ENCODE data around the gene RASAL1. TPM values are rescaled to one million over a fixed set of nuclear protein-coding genes. Genes with fewer than 3 reads are reported as not detected.

Gene RASAL1
- total RNA-seq, 1 experiment from 2014 or later: 8.1 TPM

- peak; percentile 71; the same call in 1 of the 2 replicates for TF ChIP-seq USF1 (CRISPR knock-in tag; IDR thresholded peaks at IDR 0.05)
- peak; percentile 31; the same call in 1 of the 2 replicates for TF ChIP-seq E2F5 (CRISPR knock-in tag; IDR thresholded peaks at IDR 0.05)
- TF ChIP-seq GTF2I (CRISPR knock-in tag; conservative IDR thresholded peaks at IDR 0.05): no peak
- no peak for TF ChIP-seq NR3C1 (CRISPR knock-in tag; conservative IDR thresholded peaks at IDR 0.05; ENCODE audit: low read depth)
- no peak for TF ChIP-seq TP53 (CRISPR knock-in tag; IDR thresholded peaks at IDR 0.05)
Observed at GRCh38 chr12:113135178-113136127, at the start of gene RASAL1 (continued).

GRCh38 chr12:113184900-113185179, 49.3 kb upstream of the RASAL1 start:
- H3K4me1 Mint-ChIP-seq: peaks cover 14% of the 10 kb centered on the region
- no peaks in the 10 kb centered on the region for H3K9me3 Mint-ChIP-seq
- H3K27ac Mint-ChIP-seq: peak overlapping the region; percentile 76
- CTCF ChIA-PET: interaction anchor here (0.5 to 4.3 kb wide), 9 partner anchors 10 to 241 kb away, joined by 3 to 21 read pairs (median 5); partner anchors contain the start of gene RASAL1
- H3K36me3 Mint-ChIP-seq: peaks cover 33% of the 10 kb centered on the region
- H3K27me3 Mint-ChIP-seq (ENCODE audit: low read depth): no peaks in the 10 kb centered on the region
- peak overlapping the region; percentile 88 for H3K4me3 Mint-ChIP-seq
- DNase-seq (ENCODE audit: low spot score): peak; percentile 89
- POLR2A ChIA-PET: interaction anchor here (1.6 kb wide), 1 partner anchor 61 kb away, joined by 5 read pairs; no protein-coding TSS in a partner anchor
- ATAC-seq: peak; percentile 84
- TF ChIP-seq IRF1 (CRISPR knock-in tag; IDR thresholded peaks at IDR 0.05) (no peak), SOX15 (CRISPR knock-in tag; IDR thresholded peaks at IDR 0.05) (no peak), ATF1 (CRISPR knock-in tag; IDR thresholded peaks at IDR 0.05) (no peak), NFYB (CRISPR knock-in tag; conservative IDR thresholded peaks at IDR 0.05; ENCODE audit: low read depth) (peak; percentile 82), ARID4B (CRISPR knock-in tag; IDR thresholded peaks at IDR 0.05; ENCODE audit: borderline replicate concordance) (no peak), FOXP4 (CRISPR knock-in tag; IDR thresholded peaks at IDR 0.05) (no peak), ZBTB21 (CRISPR knock-in tag; IDR thresholded peaks at IDR 0.05; ENCODE audit: borderline replicate concordance) (no peak), KAT7 (CRISPR knock-in tag; IDR thresholded peaks at IDR 0.05; ENCODE audit: borderline replicate concordance) (0 out of 2 replicates have a peak, but pooled peaks have one; percentile 75), NR3C1 (CRISPR knock-in tag; conservative IDR thresholded peaks at IDR 0.05; ENCODE audit: low read depth) (no peak), ZNF281 (CRISPR knock-in tag; IDR thresholded peaks at IDR 0.05) (0 out of 2 replicates have a peak, but pooled peaks have one; percentile 38), SP1 (CRISPR knock-in tag; conservative IDR thresholded peaks at IDR 0.05) (no peak), ZNF263 (CRISPR knock-in tag; IDR thresholded peaks at IDR 0.05; ENCODE audit: low read depth) (no peak), CREM (CRISPR knock-in tag; IDR thresholded peaks at IDR 0.05) (no peak), PRRX2 (CRISPR knock-in tag; IDR thresholded peaks at IDR 0.05) (no peak), ATF6 (CRISPR knock-in tag; IDR thresholded peaks at IDR 0.05) (no peak), SMAD3 (CRISPR knock-in tag; IDR thresholded peaks at IDR 0.05; ENCODE audit: borderline replicate concordance) (no peak)
